Hepatocyte (in vitro differentiated cells): ENCODE data around the gene EML6.

Experiments used
- CTCF ChIP-seq: fragments of 200-600 bp; sonication (generic); IDR thresholded peaks from 2 replicates; pipeline ENCODE4 v1.5.1; 2016; ENCODE audit warnings: antibody characterized with exemption, mild to moderate bottlenecking; ENCODE audit not compliant: poor library complexity
- EZH2 ChIP-seq: fragments of 200-600 bp; sonication (generic); IDR thresholded peaks from 2 replicates; pipeline ENCODE4 v1.6.1; 2016; ENCODE audit warnings: antibody characterized with exemption, mild to moderate bottlenecking, borderline replicate concordance

GRCh38 chr2:54942373-54942772 lies 218.9 kb downstream of the EML6 start:
- TF ChIP-seq CTCF (no peak), EZH2 (no peak)
